C4-2B (cell line): ENCODE measurements around the gene MLLT3.

Experiments used
- ZFX ChIP-seq: fragments of 450-650 bp; IDR thresholded peaks from 2 replicates; pipeline ENCODE4 v1.6.1; 2017
- TF ChIP-seq, protein P1 (sequence below): fragments of 450-650 bp; conservative IDR thresholded peaks from 2 replicates; pipeline ENCODE4 v1.5.1; 2017; ENCODE audit warnings: mild to moderate bottlenecking

DNA sequence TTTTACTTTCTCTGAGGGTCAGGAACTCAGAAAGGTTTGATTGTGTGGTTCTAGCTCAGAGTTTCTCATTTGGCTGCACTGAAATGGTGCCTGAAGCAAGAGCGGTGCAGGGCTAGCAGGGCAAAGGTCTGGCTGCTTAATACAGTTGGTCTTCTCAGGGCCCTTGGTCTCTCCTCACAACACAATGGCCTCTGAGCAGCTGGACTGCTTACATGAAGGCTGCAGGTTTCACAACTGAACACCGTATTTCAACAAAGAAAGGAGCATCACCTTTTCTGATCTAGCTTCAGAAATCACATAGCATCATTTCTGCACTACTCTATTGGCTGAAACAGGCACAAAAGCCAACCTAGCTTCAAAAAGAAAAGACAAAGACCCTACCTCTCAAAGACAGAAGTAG lies 122.2 kb downstream of the MLLT3 start:
- TF ChIP-seq, protein P1, sequence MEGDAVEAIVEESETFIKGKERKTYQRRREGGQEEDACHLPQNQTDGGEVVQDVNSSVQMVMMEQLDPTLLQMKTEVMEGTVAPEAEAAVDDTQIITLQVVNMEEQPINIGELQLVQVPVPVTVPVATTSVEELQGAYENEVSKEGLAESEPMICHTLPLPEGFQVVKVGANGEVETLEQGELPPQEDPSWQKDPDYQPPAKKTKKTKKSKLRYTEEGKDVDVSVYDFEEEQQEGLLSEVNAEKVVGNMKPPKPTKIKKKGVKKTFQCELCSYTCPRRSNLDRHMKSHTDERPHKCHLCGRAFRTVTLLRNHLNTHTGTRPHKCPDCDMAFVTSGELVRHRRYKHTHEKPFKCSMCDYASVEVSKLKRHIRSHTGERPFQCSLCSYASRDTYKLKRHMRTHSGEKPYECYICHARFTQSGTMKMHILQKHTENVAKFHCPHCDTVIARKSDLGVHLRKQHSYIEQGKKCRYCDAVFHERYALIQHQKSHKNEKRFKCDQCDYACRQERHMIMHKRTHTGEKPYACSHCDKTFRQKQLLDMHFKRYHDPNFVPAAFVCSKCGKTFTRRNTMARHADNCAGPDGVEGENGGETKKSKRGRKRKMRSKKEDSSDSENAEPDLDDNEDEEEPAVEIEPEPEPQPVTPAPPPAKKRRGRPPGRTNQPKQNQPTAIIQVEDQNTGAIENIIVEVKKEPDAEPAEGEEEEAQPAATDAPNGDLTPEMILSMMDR: no peak
- TF ChIP-seq ZFX: no peak
